ENCODE measurements around the gene RIOK1. TPM values are rescaled to one million over a fixed set of nuclear protein-coding genes. Genes with fewer than 3 reads are reported as not detected.
"Not testable (repeated sequence)": the region's sequence is repeated elsewhere in the genome, so short reads cannot be mapped to it uniquely, and the experiment has no call there.

RIOK1 gene
- total RNA-seq, 1 experiment from 2014 or later = 16.1 TPM

DNA sequence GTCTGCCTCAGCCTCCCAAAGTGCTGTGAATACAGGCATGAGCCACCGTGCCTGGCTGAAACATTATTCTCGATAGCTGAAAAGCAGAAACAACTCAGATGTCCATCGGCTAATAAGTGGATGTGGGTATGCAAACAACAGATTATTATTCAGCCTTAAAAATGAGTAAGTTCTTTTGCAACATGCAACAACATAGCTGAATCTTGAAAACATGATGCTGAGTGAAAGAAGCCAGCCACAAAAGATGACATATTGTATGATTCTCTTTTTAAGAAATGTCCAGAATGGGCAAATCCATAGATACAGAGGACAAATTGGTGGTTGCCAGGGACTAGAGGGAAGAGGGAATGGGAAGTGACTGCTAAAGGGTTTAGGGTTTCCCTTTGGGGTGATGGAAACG is 61.7 kb downstream of the RIOK1 start:
- no peaks in the 10 kb centered on the region for H3K9me3 ChIP-seq
- H3K4me3 ChIP-seq = no peak overlapping the region
- DNase-seq = no peak

DNA sequence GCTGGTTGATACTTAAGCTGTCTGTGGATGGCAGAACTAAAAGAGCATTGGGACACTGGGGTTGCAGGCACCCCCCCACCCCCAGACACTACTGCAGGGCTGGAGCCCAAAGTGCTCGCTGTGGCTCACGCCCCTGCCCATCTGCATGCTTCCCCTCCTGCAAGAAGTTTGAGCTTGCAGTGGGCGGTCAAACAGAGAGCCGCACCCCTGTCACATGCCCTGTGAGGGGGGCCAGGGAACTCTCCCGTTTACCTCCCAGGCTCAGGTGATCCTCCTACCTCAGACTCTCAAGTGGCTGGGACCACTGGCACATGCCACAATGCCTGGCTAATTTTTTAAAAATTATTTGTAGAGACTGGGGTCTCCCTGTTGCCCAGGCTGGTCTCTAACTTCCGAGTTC is 63.3 kb downstream of the RIOK1 start:
- Histone ChIP-seq H3K9me3 (no peaks in the 10 kb centered on the region), H3K36me3 (no peaks in the 10 kb centered on the region), H3K4me3 (no peak overlapping the region), H3K27me3 (no peaks in the 10 kb centered on the region)
- no peak for DNase-seq

More for the DNA sequence above, 61.7 kb downstream of the RIOK1 start:
- no peaks in the 10 kb centered on the region for H3K27me3 ChIP-seq
- H3K36me3 ChIP-seq = no peaks in the 10 kb centered on the region

DNA sequence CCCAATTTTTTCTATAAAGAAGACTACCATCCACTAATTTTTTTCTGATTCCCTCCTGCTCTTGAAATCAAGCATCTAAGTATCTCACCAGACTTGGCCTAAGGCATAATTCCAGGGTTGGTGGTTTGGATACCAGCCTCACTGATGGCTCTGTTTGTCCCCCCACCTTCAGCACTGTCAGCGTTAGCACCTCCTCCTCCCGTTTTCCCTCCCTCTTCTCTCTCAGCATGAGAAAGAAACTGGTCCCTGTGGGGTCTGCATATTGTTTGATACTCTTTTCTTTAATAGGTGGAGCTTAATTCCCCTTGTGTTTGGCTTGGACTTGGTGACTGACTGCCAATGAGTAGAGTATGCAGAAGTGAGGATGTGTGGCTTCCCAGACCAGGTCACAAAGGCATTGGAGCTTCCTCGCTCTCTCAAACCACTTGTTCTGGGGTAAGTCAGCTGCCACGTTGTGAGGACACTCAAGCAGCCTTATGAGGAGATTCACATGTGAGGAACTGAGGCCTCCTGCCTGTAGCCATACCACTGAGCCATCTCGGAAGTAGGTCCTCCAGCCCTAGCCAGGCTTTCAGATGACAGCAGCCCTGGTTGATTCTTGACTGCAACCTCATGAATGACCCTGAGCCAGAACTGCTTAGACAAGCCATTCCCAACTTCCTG is 65.2 kb downstream of the RIOK1 start:
- Histone ChIP-seq H3K9me3 (no peaks in the 10 kb centered on the region), H3K27me3 (no peaks in the 10 kb centered on the region), H3K4me3 (no peak overlapping the region), H3K36me3 (no peaks in the 10 kb centered on the region)
- DNase-seq = no peak

DNA sequence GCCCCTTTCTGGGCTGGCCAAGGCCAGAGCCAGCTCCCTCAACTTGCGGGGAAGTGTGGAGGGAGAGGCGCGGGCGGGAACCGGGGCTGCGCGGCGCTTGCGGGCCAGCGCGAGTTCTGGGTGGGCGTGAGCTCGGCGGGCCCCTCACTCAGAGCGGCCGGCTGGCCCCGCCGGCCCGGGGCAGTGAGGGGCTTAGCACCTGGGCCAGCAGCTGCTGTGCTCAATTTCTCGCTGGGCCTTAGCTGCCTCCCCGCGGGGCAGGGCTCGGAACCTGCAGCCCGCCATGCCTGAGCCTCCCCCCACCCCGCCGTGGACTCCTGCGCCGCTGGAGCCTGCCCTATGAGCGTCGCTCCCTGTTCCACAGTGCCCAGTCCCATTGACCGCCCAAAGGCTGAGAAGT is 66.7 kb downstream of the RIOK1 start:
- not testable (repeated sequence) for H3K4me3 ChIP-seq, H3K9me3 ChIP-seq, DNase-seq, H3K27me3 ChIP-seq, H3K36me3 ChIP-seq

DNA sequence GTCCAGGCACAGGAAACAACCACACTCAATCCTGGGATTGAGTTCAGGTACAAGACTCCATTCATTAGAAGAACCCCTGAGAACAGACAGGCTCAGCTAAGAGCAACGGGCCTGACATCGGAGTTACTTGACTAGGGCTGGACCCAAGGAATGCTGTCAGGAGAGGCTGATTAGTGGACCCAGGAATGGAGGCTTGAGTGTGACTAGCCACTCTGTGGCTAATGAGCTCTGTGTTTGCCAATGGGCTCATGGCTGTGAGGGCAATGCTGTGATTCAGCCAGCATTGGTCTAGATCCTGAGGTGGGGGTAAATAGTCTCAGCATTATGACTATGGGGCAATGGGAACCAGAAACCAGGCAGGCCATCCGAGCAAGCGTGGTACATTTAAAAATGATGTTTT is 71.8 kb downstream of the RIOK1 start:
- H3K36me3 ChIP-seq = no peaks in the 10 kb centered on the region
- no peaks in the 10 kb centered on the region for H3K27me3 ChIP-seq
- no peak for DNase-seq
- no peaks in the 10 kb centered on the region for H3K9me3 ChIP-seq
- no peak overlapping the region for H3K4me3 ChIP-seq

DNA sequence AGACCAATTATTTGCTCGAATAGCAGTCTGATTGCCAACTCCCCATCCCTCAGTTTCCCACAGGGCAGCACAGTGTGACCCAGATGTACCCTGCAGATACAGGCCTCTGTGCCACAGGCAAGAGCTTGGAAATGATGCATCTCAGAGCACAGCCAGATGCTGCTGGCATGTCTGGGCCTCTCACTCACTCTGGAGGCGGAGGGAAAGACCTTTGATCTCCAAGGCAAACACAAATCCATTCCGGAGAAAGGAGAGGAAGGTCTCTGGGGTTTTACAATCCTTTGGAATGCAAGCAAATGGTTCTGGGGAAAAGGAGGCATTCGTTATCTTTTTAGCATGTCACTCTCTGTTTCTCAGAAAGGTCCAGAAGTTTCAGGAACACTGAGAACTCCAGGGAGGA is 74.2 kb downstream of the RIOK1 start:
- no peak overlapping the region for H3K4me3 ChIP-seq
- no peaks in the 10 kb centered on the region for H3K36me3 ChIP-seq
- DNase-seq = no peak
- no peaks in the 10 kb centered on the region for H3K27me3 ChIP-seq
- no peaks in the 10 kb centered on the region for H3K9me3 ChIP-seq

DNA sequence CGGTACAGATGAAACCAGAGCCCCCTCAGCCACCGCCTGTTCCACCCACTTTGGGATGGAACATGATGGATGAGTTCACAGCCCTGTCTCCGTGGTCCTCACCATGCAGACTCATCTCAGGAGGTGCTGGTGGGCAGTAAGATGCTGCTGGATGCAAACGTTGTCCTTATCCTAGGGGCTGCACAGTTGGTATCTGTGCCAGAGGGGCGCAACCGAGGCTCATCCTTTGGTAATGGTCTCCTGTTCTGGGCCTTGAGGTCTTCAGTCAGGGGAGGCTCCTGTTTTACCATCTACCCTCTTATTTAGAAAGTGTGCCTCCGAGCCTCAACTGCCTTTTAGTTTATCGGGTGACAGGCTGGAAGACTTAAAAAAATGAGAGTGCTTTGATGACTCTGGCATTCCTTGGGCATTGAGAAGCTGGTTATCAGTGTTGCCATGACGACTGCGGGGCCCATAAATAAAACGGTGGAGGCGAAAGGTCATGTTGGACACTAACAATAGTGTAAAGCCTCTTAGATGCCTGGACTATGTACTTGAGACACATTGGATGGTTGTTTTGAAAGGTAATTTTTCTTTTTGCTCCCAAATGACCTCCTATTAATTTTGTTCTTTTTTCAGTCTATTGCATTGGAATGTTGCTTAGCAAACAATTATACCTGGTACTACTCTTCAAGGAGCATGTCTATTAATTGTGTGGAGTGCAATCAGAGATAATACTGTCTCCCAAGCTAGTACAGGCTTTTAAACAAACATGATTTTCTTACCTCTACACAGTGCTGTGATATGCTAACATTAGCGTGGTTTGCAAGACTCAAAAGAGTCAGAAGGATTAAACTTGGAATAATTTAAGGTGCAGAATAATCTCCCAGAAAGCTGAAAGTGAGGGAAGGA is 77.6 kb downstream of the RIOK1 start:
- H3K9me3 ChIP-seq = no peaks in the 10 kb centered on the region
- no peak for DNase-seq
- H3K36me3 ChIP-seq = no peaks in the 10 kb centered on the region
- no peak overlapping the region for H3K4me3 ChIP-seq
- H3K27me3 ChIP-seq = no peaks in the 10 kb centered on the region

Other genes with a start within 250 kb of the RIOK1 start
- 170 and 187 TPM in 2 replicates for gene SSR1, start 76.6 kb upstream of the RIOK1 start, total RNA-seq (2014; rRNA removed; shearing (Covaris generic); ENCODE audit: low replicate concordance)
- 0.49 TPM in 1 of 2 replicates, not detected in the other for gene CAGE1, start 66 bp upstream of the RIOK1 start, total RNA-seq (2014; rRNA removed; shearing (Covaris generic); ENCODE audit: low replicate concordance)
- gene DSP, start 151.9 kb downstream of the RIOK1 start, total RNA-seq (2014; rRNA removed; shearing (Covaris generic); ENCODE audit: low replicate concordance) = 0.10 and 0.64 TPM in 2 replicates
- 7.4 and 53.4 TPM in 2 replicates for gene SNRNP48, start 200.4 kb downstream of the RIOK1 start, total RNA-seq (2014; rRNA removed; shearing (Covaris generic); ENCODE audit: low replicate concordance)

Measured in MG63 (cell line).